ENCODE measurements around the gene SPATA3. TPM values are rescaled to one million over a fixed set of nuclear protein-coding genes. Genes with fewer than 3 reads are reported as not detected.
A peak's percentile ranks its signal among the peaks of the same experiment; 100 is the strongest.

Gene SPATA3
- total and polyA plus RNA-seq, 2 of the 13 experiments (the other 11 are each of a cell fraction or from before 2014, with no cell fraction given) = not detected

- no peak for TF ChIP-seq ZNF318 (CRISPR knock-in tag; IDR thresholded peaks at IDR 0.05)
- TF ChIP-seq HMG20A (CRISPR knock-in tag; IDR thresholded peaks at IDR 0.05; ENCODE audit: borderline replicate concordance) = no peak
- TF ChIP-seq BORCS8-MEF2B (CRISPR knock-in tag; IDR thresholded peaks at IDR 0.05) = peak; percentile 5; the same call in 1 of the 2 replicates
- no peak for TF ChIP-seq ZNF337 (CRISPR knock-in tag; IDR thresholded peaks at IDR 0.05; ENCODE audit: borderline replicate concordance, low read depth)
- 0 out of 2 replicates have a peak, but pooled peaks have one; percentile 45 for TF ChIP-seq ZNF749 (CRISPR knock-in tag; IDR thresholded peaks at IDR 0.05; ENCODE audit: borderline replicate concordance)
- TF ChIP-seq SMAD1 (CRISPR knock-in tag; IDR thresholded peaks at IDR 0.05; ENCODE audit: borderline replicate concordance, low read depth) = no peak
- no peak for TF ChIP-seq ARID5B (CRISPR knock-in tag; IDR thresholded peaks at IDR 0.05)
- TF ChIP-seq THAP11 (CRISPR knock-in tag; IDR thresholded peaks at IDR 0.05) = no peak
- no peak for TF ChIP-seq RARA (CRISPR knock-in tag; IDR thresholded peaks at IDR 0.05)
- TF ChIP-seq ELK4 (CRISPR knock-in tag; IDR thresholded peaks at IDR 0.05; ENCODE audit: borderline replicate concordance) = no peak
- no peak for TF ChIP-seq MTF1 (CRISPR knock-in tag; IDR thresholded peaks at IDR 0.05)
- no peak for TF ChIP-seq SOX6 (IDR thresholded peaks at IDR 0.05)
- no peak for TF ChIP-seq SOX6 (CRISPR knock-in tag; IDR thresholded peaks at IDR 0.05)
- peak; percentile 46; the same call in 1 of the 2 replicates for TF ChIP-seq ZNF501 (CRISPR knock-in tag; IDR thresholded peaks at IDR 0.05)
- no peak for TF ChIP-seq ISX (CRISPR knock-in tag; conservative IDR thresholded peaks at IDR 0.05)
- TF ChIP-seq ZNF614 (CRISPR knock-in tag; IDR thresholded peaks at IDR 0.05; ENCODE audit: borderline replicate concordance) = no peak
- no peak for TF ChIP-seq ZNF839 (CRISPR knock-in tag; IDR thresholded peaks at IDR 0.05; ENCODE audit: borderline replicate concordance)
These were observed 42.0 kb downstream of the SPATA3 start (continued) for GRCh38 chr2:231037731-231038482.
